H54 (cell line): ENCODE measurements around the gene CRYBA2.

ENCODE experiments used
- DNase-seq: peaks from one replicate; pipeline ENCODE4 v3.0.0; 2011; ENCODE audit warnings: low spot score, mixed read lengths; ENCODE audit not compliant: insufficient read length
- FAIRE-seq: peaks from 3 replicates; lab custom pipeline; 2011; peaks lifted over from hg19 to GRCh38; lab: Jason Lieb, UNC
- POLR2A ChIP-seq: IDR thresholded peaks from 2 replicates; pipeline ENCODE4 v1.6.1; 2011; ENCODE audit warnings: low read depth, mild to moderate bottlenecking, low read length

CRYBA2 gene

GRCh38 chr2:219028996-219029828 is 36.0 kb upstream of the CRYBA2 start:
- no peak for DNase-seq
- no peak for FAIRE-seq
- no peak for TF ChIP-seq POLR2A

DNA sequence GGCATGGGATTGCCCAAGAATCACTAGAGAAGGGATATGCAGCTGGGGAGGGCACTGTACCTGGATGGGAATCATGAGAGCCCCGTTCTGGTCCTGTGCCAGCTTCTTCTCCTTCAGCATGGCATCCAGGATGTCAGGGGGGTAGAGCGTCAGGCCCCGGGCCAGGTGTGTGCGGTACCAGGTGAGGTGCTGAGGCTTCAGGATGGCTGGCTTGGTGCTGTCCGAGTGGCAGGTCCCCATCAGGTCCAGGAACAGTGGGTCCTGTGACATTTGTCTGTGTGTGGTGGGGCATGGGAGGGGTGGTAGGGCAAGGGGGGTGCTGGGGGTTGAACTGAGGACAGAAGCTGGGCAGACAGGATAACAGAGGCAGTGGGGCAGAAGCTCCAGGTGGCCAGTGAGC is 34.9 kb upstream of the CRYBA2 start:
- DNase-seq (no peak), FAIRE-seq (no peak)
- TF ChIP-seq POLR2A = no peak

- DNase-seq = no peak
- TF ChIP-seq POLR2A = no peak
- FAIRE-seq = no peak
These were observed 34.4 kb upstream of the CRYBA2 start for GRCh38 chr2:219027511-219028055.

DNA sequence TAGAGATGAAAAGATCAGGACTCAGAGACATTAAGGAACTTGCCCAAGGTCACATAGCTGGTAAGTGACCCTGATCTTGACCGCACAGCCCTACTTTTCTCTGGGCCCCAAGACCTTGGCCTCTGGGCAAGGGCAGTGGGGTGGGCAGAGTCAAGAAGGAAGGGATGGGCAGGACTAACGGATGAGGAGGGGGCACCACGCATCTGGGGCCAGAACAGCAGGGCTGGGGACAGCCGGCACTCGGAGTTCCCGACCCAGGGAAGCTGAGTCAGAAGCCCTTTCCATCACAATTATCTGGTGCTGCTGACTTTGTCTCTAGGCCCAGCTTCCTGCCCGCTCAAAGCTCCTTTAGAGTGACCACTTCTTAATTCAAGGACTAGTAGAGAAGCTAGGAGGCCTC is 33.7 kb upstream of the CRYBA2 start:
- no peak for FAIRE-seq

GRCh38 chr2:219025637-219026585 is 32.7 kb upstream of the CRYBA2 start:
- FAIRE-seq = no peak
- no peak for DNase-seq
- TF ChIP-seq POLR2A = no peak

More for the DNA sequence above, 33.7 kb upstream of the CRYBA2 start:
- no peak for TF ChIP-seq POLR2A
- DNase-seq = no peak

- no peak for FAIRE-seq
- no peak for DNase-seq
- TF ChIP-seq POLR2A = no peak
These were observed 30.8 kb upstream of the CRYBA2 start for GRCh38 chr2:219024059-219024458.

DNA sequence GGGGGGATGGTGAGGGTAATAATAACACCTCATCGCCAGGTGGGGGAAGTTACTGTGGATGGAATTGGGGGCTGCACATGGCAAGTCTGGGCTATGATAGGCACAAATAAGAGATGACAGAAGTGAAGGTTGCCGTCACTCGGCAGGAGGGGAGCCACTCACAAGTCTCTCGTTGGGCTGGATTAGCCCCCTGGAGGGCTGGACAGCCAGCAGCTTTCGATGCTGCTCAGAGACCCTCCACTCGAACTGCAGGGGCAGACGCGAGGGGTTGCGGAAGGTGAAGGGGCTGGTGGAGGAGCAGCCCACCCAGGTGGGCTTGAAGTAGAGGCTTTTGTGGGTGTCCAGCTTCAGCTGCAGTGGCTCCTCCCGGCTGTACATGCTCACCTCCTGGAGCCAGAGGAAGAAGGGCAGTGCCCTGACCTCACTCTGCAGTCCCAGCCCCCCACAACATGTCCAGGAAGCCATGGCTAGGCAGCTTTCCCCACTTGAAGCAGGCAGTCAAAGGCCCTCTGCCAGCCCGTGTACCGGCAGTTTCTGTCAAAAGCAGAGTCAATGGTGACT is 29.9 kb upstream of the CRYBA2 start:
- DNase-seq (no peak), FAIRE-seq (no peak)
- no peak for TF ChIP-seq POLR2A

DNA sequence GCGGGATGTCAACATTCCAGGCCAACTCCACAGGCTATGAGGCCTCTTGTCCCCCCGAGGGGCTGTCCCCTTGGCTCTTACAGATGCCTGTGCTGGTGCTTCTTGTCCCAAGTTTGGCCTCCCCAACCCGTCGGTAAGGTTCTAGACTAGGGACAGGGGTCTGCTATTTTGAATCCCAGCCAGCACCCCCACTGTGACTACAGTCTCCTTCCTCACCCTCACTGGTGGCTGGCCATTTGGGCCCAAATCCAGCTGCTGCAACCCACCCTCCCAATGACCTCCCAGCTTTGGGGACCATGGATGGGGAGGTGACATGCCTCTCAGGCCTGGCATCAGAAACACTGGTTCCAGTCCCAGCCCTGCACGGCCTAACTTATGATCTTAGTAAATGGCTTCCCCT is 29.4 kb upstream of the CRYBA2 start:
- TF ChIP-seq POLR2A = no peak
- FAIRE-seq = no peak
- DNase-seq = no peak

GRCh38 chr2:219022041-219022440 is 28.8 kb upstream of the CRYBA2 start:
- no peak for FAIRE-seq
- TF ChIP-seq POLR2A = no peak
- DNase-seq = no peak

GRCh38 chr2:219021591-219021990 is 28.4 kb upstream of the CRYBA2 start:
- FAIRE-seq = no peak
- no peak for DNase-seq
- TF ChIP-seq POLR2A = no peak

DNA sequence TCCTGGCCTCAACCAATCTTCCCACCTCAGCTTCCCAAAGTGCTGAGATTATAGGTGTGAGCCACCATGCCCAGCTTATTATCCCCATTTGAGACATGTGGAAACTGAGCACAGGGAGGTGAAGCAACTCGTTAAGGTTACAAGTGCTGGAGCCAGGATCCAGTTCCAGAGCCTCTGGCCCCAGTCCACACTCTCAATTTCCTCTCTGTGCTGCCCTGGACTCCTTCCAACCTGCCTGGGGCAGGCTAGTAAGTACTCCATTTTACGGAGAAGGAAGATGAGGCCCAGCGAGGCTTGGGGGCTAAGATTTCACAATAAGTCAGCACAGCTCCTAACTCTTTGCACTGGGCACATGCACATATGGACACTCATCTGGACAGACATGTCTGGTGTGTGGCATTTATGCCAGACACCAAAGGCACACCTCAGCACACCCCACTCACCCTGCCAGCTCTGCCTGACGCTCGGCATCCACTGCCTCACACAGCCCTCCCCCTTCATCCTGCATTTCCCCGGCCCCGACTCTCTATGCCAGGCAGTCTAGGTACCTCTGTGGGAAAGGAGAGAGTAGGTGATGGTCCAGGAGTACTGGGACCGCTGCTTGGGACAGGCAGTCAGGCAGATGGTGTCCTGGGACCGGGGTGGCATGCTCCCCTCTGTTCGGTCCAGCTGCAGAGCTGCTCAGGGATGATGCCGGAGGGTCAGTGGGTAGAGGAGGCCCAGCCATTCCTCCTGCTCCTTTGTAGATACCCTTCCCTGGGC is 27.6 kb upstream of the CRYBA2 start:
- TF ChIP-seq POLR2A = no peak
- DNase-seq (no peak), FAIRE-seq (no peak)

DNA sequence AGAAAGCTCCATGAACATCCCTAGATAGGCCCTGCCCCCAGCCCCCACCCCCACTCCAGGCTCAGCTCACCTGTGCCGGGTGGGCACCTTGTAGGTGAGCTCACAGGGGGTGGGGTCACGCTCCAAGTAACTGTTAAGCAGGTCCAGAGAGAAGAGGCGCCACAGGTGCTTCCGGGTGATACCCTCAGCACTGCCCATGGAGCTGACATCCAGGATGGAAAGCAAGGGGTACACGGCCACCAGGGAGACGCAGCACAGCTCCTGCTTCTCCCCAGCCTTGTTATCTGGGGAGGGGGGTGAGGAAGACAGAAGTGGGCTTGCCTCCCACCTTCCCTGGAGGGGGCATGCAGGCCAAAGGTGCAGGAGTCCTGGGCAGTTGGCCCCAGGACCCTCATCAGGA is 26.2 kb upstream of the CRYBA2 start:
- TF ChIP-seq POLR2A = no peak
- FAIRE-seq = no peak
- DNase-seq = no peak

- no peak for TF ChIP-seq POLR2A
- FAIRE-seq (no peak), DNase-seq (no peak)
These were observed 25.5 kb upstream of the CRYBA2 start for GRCh38 chr2:219018726-219019125.
